Nephron progenitor cell (in vitro differentiated cells): Measurements from ENCODE around the gene NLGN1.

Experiments
- DNase-seq: peaks from one replicate; pipeline ENCODE4 v3.0.0; 2021
- H3K27ac Mint-ChIP-seq: 2 replicates; pipeline ENCODE4 v1.8.0; 2021; ENCODE audit warnings: mild to moderate bottlenecking, moderate library complexity, mixed read lengths
- H3K27me3 Mint-ChIP-seq: 2 replicates; pipeline ENCODE4 v1.8.0; 2021; ENCODE audit warnings: mild to moderate bottlenecking, low read depth, mixed read lengths; ENCODE audit not compliant: poor library complexity
- H3K36me3 Mint-ChIP-seq: 2 replicates; pipeline ENCODE4 v1.8.0; 2021; ENCODE audit warnings: low read depth, mixed read lengths
- H3K4me1 Mint-ChIP-seq: 2 replicates; pipeline ENCODE4 v1.8.0; 2021; ENCODE audit warnings: mixed read lengths
- H3K4me3 Mint-ChIP-seq: 2 replicates; pipeline ENCODE4 v1.8.0; 2021; ENCODE audit warnings: mild to moderate bottlenecking, moderate library complexity, mixed read lengths
- H3K9me3 Mint-ChIP-seq: 2 replicates; pipeline ENCODE4 v1.8.0; 2021; ENCODE audit warnings: mild to moderate bottlenecking, moderate library complexity, mixed read lengths
- TF ChIP-seq, protein P1 (sequence below): fragments of 200-600 bp; sonication (generic); IDR thresholded peaks from 2 replicates; pipeline ENCODE4 v1.5.0; 2021; ENCODE audit warnings: antibody characterized with exemption

The NLGN1 gene

DNA sequence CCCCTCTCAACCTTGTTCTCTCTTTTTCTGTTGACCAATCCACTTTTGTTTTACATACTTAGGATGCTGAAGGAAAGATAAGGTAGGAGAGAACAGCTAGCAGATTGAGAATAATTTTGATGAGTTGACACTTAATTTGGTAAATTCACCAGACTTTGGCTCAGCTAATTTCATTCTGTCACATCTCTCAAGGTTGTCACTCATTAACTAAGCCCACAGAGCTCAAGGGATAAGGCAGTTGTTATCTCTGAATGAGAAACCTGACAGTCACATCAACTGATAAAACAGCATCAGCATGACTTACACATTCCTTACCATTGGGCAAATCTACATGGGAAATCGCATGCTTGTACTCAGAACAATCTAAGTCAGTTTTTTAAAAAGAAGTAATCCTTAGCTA lies 591.4 kb downstream of the NLGN1 start:
- no peaks in the 10 kb centered on the region for H3K9me3 Mint-ChIP-seq
- no peak overlapping the region for H3K27ac Mint-ChIP-seq
- H3K27me3 Mint-ChIP-seq = no peaks in the 10 kb centered on the region
- H3K4me1 Mint-ChIP-seq = no peaks in the 10 kb centered on the region
- no peak for DNase-seq
- TF ChIP-seq, protein P1, sequence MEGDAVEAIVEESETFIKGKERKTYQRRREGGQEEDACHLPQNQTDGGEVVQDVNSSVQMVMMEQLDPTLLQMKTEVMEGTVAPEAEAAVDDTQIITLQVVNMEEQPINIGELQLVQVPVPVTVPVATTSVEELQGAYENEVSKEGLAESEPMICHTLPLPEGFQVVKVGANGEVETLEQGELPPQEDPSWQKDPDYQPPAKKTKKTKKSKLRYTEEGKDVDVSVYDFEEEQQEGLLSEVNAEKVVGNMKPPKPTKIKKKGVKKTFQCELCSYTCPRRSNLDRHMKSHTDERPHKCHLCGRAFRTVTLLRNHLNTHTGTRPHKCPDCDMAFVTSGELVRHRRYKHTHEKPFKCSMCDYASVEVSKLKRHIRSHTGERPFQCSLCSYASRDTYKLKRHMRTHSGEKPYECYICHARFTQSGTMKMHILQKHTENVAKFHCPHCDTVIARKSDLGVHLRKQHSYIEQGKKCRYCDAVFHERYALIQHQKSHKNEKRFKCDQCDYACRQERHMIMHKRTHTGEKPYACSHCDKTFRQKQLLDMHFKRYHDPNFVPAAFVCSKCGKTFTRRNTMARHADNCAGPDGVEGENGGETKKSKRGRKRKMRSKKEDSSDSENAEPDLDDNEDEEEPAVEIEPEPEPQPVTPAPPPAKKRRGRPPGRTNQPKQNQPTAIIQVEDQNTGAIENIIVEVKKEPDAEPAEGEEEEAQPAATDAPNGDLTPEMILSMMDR = no peak
- no peaks in the 10 kb centered on the region for H3K36me3 Mint-ChIP-seq
- no peak overlapping the region for H3K4me3 Mint-ChIP-seq

DNA sequence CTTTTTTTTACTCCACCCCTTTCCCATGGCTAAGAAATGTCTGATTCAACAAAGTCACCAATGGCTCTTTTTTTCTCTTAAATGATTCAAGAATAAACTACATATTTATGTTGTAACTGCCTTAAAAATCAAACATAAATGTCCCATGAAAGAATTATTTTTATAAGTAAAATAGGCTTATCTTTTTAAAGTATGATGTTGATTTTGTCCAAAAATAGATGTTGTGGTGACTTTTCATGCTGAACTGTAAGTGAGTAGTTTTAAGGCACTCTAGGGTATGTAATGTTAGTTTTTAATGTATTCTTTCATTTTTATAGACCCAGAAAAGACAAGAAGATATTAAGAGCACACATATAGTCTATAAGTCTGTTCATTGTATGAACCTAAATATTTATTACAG lies 594.9 kb downstream of the NLGN1 start:
- no peak for DNase-seq
- Mint-ChIP-seq H3K4me1 (no peaks in the 10 kb centered on the region), H3K4me3 (no peak overlapping the region), H3K9me3 (no peaks in the 10 kb centered on the region), H3K36me3 (no peaks in the 10 kb centered on the region), H3K27me3 (no peaks in the 10 kb centered on the region), H3K27ac (no peak overlapping the region)
- TF ChIP-seq, protein P1 = no peak

DNA sequence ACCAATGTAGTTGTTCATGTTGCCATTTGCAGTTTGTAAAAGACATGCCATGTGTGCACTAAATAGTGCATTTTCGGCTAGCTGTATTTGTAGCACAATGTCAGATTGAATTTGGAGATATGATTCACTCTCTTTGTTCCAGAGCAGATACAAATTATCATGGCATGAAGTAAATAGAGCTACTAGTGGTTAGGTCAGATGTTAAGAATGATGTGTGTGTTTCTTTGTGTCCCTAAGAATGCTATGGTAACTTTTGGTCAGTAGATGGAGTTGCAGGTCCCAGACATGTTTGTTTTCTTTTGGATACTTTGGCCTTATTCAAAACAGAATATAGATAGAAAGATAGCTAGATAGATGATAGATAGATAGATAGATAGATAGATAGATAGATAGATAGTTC lies 595.8 kb downstream of the NLGN1 start:
- TF ChIP-seq, protein P1 = no peak
- Mint-ChIP-seq H3K9me3 (no peaks in the 10 kb centered on the region), H3K27me3 (no peaks in the 10 kb centered on the region), H3K36me3 (no peaks in the 10 kb centered on the region), H3K27ac (no peak overlapping the region), H3K4me1 (no peaks in the 10 kb centered on the region), H3K4me3 (no peak overlapping the region)
- no peak for DNase-seq

DNA sequence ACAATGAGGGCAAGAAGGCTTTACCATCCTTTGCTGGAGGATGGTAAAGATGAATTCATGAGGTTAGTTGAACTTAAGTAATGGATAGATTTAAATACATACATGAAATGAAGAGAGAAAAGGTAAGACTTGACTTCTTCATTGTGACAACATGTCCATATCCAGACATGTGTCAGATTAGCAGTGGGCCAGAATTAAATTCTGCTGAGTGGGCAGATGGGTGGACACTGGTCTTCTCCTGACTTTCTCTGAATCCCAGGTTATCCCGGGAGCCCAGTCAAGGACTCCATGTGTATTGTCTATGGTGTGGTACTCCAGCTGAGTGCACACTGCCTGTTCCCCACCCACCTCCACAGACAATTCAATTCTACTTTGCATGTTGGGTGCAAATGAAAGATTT lies 603.1 kb downstream of the NLGN1 start:
- no peak overlapping the region for H3K4me3 Mint-ChIP-seq
- H3K36me3 Mint-ChIP-seq = no peaks in the 10 kb centered on the region
- no peaks in the 10 kb centered on the region for H3K4me1 Mint-ChIP-seq
- no peaks in the 10 kb centered on the region for H3K9me3 Mint-ChIP-seq
- H3K27ac Mint-ChIP-seq = no peak overlapping the region
- DNase-seq = no peak
- TF ChIP-seq, protein P1 = no peak
- no peaks in the 10 kb centered on the region for H3K27me3 Mint-ChIP-seq

DNA sequence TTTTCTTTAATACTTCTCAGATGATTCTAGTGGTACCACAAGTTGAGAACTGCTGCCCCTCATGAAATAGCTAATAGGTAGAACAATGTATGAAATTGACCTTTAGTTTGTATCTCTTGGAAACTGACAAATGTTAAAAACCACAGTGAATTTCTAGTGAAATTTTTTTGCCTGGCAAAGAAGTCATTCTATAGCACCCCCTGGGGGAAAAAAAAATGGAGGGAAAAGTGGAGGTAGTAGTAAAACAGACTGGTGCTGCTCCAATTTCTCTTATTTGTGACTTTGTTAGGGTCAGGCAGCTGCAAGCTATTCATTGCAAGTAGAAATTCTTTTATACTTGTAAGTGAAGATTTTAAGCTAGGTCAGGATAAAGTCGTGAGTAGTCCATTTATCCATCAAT lies 605.0 kb downstream of the NLGN1 start:
- no peak for DNase-seq
- TF ChIP-seq, protein P1 = peak; percentile 21
- Mint-ChIP-seq H3K9me3 (no peaks in the 10 kb centered on the region), H3K27ac (no peak overlapping the region), H3K4me1 (no peaks in the 10 kb centered on the region), H3K36me3 (no peaks in the 10 kb centered on the region), H3K4me3 (no peak overlapping the region), H3K27me3 (no peaks in the 10 kb centered on the region)

DNA sequence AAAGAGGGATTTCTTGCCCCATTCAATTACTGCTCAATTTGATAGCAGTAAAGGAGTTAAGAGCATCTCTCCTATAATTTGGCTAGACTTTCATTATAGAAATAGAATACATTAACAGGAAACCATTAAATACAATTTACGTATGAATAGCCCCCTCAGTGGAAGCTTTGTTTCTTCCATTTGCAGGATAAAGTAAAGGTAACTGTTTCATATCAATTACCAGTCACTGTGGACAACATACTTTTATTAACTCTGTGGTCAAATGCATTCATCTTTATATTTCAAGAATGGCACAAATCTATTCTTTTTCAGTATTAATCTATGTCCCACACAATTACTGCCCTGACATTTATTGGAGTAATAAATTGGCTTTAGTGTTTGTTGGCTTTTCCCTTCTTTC lies 613.4 kb downstream of the NLGN1 start:
- Mint-ChIP-seq H3K4me1 (no peaks in the 10 kb centered on the region), H3K36me3 (no peaks in the 10 kb centered on the region), H3K9me3 (no peaks in the 10 kb centered on the region), H3K4me3 (no peak overlapping the region), H3K27me3 (no peaks in the 10 kb centered on the region), H3K27ac (no peak overlapping the region)
- DNase-seq = no peak
- TF ChIP-seq, protein P1 = no peak
